GM18499 (cell line): ENCODE results near the gene ANKRD33.

Experiments used
- ATAC-seq: cut with Tn5 transposase; IDR thresholded peaks from one replicate; pipeline ENCODE4 v1.9.1; 2021; ENCODE audit warnings: moderate number of reproducible peaks; ENCODE audit not compliant: insufficient read depth, unreplicated experiment

Gene ANKRD33

DNA sequence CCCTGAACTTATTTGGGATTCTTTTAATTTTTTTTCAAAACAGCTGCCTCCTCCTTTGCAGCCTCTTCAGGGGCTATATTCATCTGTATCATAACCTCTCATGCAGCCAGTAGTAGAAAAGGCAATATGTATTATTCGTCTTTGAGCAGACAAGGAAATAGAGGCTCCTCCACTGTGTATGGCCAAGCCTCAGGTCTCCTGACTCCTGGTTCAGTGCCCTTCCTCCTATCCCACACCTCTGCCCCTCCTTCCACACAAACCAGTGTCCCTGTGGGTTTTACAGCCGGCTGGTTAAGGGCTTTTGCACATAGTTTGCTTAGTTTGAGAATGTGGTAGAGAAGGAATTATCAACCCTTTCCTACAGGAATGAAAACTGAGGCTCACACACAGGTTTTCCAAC lies 10.6 kb downstream of the ANKRD33 start:
- no peak for ATAC-seq

DNA sequence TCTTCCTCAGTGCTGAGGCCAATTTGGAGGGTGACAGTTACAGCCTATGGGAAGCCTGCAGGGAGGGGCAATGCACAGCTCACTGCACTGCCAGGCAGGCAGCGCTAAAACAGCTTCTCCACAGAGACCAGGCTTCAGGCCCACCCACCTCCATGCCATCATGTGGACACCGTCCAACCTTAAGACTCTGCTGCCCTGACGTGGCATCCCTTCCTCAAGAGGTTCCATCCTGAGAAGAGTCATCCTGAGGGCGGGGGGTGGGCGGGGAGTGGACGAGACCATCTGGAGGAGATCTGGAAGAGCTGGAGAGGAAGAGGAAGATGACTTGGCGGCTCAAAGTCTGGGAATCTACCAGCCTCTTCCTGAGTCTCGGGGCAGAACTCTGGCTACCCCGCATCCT lies 11.0 kb downstream of the ANKRD33 start:
- no peak for ATAC-seq

DNA sequence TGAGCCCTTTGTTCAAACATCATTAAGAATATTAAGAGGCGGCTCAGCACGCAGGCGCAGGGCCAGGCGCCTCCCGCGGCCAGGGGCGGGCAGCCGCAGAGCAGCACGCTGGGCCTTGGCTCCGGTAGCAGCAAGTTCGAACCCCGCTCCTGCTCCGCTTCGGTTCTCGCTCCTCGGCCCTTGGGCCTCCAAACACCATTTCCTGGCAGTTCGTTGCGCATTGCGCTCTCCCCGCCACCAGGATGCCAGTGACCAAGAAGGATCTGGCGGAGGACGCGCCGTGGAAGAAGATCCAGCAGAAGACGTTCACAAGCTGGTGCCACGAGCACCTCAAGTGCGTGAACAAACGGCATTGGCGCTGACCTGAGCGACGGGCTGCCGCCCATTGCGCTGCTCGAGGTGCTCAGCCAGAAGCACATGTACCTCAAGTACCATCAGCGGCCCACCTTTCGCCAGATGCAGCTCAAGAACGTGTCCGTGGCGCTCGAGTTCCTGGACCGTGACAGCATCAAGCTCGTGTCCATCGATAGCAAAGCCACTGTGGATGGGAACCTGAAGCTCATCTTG lies 12.5 kb downstream of the ANKRD33 start:
- ATAC-seq: no peak

DNA sequence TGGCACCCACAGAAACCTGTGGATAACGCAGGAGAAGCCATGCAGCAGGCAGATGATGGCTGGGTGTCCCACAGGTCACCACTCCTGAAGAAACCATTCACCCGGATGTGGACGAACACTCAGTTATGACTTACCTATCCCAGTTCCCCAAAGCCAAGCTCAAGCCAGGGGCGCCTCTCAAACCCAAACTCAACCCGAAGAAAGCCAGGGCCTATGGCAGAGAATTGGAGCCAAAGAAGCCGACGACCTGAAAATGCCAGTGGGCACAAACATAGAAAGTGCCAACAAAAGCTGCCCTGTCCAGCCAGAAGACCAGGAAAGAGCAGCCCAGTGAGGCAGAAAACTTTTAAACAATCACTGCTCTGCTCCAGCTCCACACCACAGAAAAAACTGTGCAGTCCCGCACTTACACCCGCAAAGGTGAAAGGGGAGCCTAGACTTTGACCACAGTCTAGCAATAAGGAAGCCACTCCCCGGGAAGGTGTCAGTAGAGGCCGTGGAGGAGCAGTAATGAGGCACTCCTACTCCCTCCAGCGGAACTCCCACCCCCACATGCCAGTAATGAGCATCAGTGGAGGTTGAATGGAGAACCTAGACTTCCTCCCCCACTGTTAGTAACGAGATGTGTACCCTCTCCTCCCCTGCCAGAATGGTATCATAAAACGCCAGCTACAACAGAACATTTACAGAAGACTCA lies 13.4 kb downstream of the ANKRD33 start:
- ATAC-seq: no peak

DNA sequence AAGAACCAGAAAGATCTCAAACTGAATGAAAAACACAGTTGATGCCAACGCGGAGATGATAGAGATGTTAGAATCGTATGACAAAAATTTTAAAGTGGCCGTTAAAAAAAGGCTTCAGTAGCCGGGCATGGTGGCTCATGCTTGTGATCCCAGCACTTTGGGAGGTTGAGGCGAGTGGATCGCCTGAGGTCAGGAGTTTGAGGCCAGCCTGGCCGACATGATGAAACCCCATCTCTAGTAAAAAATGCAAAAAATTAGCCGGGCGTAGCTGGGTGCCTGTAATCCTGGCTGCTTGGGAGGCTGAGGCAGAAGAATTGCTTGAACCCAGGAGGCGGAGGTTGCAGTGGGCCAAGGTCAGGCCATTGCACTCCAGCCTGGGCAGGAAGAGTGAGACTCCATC lies 14.0 kb downstream of the ANKRD33 start:
- ATAC-seq: no peak

DNA sequence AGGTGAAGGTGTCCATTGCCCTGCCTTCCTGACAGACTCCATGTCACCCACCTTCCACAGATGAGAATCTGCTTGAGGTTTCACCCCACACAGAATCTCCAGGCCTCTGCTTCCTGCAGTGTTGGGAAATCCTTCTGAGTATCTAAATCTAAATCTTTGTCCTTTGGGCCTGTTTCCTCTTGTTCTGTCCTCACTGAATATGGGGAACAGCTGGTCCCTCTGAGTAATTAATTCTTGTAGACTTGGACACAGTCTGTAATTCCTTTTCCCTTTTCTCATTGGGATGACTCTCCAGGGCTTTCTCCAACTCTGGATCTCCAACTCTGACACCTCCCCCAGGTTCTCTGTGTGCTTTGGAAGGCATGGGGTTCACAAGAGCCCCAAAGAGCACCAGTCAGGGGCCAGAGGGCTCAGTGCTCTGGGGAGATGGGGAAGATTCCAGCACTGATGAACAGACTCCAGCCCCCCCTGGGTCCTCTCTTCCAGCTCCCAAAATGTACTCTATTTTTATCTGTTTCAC lies 17.1 kb downstream of the ANKRD33 start:
- no peak for ATAC-seq

DNA sequence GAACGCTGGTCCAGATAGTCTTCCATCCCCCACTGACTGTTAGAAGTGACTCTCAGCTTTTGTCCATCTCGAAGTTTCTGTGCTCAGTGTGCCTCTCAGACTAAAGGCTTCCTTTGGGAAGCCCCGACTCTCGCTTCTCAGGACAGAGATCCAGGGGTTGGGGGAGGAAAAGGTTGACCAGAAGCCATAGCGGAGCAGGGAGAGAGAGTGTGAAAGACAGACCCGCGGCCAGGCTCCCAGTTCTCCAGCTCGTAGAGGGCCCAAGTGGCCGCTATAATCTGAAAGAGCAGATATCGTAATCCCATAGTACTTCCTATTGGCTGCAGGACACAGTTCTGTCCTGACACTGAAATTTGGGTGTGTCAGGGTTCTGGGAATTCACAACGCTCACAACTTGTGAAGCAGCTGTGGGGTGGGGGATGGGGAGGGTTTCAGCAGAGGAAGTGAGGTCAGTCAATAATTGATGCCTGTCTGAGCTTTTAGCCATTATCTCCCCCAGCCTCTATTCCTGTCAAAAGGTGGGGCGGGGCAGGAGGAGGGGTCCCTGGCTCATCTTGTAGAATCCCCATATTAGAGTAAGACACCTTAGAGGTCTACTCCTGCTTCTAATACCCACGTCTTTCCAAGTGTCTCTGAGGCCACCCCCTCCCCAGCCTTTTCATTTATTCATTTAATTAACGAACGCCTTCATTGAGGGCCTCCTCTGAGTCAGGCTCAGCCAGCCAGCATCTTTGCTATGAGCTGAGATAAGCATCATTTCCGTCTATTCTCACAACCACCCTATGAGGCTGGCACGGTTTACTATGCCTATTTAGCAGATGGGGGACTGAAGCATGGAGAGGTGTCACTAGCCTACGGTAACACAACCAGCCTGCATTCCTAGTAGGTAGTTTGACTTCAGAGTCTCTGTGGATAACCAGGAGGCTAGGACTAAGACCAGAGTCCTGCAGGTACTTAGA lies 17.8 kb downstream of the ANKRD33 start:
- no peak for ATAC-seq

DNA sequence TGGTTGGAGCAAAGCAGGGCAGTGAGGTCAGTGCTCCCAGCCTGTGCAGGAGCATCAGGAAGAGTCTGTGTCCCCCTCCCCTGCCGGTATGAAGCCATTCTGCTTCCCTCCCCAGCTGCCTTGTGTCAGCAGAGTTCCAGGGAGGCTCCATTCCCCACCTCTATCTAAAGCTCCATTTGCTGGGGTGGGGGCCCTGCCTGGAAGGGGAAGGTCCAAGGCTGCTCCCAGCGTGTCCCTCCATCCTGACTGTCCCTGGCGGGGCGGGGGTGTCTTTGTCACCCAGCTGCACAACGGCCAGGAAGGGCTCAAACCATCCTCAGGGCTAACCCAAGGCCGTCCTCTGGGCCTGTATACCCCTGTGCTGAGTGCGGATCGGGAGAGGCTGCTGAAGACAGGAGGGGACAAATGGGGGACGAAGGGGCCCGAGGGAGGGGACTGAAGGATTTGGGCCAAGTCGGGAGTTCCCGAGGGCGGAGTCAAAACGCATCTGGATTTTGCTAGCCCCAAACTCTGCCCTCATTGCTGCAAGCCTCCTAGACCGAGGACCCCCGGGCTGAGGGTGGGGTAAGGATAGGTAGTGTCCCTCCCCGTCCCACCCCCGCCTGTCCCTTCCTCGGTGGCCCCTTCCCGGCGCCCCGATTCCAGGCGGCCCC lies 18.7 kb downstream of the ANKRD33 start:
- ATAC-seq: no peak

DNA sequence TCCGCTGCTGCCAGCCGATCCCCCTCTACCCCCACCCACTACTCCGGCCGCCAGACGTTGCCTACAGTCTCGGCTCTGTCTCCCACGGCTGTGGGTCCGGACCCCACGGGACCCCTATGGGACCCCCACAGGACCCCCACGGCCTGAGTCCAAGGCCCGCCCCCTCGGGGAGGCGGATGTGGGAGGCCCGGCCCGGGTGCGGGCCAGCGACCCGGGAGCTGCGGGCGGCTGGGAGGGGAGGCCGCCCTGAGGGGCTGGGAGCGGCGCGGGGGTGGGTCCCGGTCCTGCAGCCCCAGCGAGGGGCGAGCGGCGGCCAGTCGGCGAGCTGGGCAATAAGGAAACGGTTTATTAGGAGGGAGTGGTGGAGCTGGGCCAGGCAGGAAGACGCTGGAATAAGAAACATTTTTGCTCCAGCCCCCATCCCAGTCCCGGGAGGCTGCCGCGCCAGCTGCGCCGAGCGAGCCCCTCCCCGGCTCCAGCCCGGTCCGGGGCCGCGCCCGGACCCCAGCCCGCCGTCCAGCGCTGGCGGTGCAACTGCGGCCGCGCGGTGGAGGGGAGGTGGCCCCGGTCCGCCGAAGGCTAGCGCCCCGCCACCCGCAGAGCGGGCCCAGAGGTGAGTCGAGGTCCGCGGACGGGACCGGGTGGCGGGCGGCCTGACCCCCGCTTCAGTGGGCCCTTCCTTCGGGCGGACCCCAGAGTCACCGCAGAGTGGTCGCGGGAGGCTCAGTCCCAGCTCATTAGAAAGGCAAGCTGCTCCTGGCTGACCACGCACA lies 19.4 kb downstream of the ANKRD33 start, which contains the start of gene ACVRL1:
Gene ACVRL1, plus strand, starts transcription at position 422 of the 773 bp plus-strand sequence. CDS start 4,971 bp downstream, outside the sequence.
- ATAC-seq: no peak

DNA sequence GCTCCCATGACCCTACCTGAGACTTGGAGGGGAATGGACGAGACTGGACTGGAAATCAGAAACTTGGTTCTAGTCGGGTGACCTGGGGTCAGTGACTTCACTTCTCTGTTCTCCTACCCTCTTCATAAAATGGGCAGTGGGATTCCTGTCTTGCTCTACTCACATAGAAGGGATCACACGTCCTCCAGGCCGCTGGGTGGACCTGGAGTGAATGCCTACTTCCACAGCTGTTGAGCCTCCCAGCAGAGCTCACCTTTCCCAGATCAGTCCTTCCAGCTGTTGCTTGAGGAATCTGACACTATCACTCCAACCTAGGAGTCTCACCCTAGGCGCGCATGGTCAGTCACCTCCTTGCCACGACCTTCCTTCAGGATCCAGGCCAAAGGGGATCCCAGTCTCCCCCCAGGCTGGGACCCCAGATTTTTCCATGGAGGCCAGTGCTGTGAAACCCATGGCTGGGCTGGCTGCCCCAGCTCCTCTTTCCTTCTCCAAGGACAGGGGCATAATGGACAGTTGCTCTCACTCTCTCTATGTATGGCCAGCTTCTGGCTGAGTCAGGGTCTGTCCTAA lies 20.0 kb downstream of the ANKRD33 start:
- no peak for ATAC-seq

DNA sequence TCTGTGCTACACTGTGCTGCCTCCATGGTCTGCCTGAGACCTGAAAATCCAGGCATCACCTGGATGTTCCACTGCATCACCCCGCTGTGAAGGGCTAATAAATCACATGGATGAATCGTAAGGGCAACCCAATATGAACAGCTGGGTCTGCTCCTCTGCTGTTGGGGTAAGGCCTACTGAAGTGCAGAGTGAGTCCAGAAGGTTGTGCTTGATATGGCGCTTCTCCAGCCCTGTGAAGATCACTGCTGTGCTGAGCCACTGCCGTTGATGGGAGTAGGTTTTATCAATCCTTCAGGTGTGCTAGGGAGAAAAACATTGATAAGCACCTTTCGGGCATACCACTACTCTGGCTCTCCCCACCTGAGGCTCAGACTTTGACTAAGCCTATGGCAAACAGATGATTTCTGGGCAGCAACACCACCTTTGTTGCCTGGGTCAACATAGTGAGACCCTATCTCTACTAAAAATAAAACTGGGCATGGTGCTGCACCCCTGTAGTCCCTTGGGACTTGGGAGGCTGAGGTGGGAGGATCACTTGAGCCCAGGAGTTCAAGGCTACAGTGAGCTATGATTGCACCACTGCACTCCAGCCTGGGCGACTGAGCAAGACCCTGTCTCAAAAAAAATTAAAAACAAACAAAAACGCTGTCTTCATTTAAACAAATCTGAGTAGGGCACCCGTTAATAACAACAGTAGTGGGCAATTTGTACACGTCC lies 21.1 kb downstream of the ANKRD33 start:
- no peak for ATAC-seq

DNA sequence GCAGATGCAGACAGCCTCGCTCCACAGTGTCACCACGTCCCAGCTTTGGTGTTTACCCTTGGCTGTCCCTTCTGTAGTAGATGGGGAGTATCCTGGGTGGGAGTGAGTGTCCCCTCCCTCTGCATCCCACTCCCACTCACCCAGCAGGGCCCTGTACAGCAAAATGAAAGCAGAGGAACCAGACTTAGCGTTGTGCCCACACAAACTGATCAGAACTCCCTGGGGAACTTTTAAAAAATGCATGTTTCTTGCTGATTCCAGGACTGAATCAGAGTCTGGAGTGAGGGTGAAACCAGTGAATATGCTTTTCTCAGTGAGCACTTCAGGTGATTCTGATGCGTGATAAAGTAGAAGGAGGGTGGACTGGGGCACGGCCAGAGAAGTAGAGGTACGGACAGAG lies 22.3 kb downstream of the ANKRD33 start:
- no peak for ATAC-seq

DNA sequence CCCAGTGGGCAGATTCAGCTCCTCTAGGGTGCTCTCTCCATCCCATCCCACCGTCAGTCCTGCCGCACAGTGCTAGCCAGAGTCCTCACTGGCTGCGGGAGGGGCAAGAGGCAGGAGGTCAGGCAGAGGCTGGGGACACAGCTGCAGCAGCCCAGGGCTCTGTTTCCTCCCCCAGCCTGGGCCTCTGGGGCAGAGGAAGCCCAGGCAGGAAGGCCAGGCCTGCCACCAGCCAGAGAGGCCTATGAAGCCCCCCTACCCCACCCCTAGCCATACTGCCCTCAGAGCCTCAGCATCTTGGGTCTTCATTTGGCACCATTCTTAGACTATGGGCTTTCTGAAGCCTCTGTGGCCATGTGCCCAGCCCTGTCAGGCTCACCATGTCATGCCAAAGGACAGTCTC lies 22.8 kb downstream of the ANKRD33 start:
- no peak for ATAC-seq

DNA sequence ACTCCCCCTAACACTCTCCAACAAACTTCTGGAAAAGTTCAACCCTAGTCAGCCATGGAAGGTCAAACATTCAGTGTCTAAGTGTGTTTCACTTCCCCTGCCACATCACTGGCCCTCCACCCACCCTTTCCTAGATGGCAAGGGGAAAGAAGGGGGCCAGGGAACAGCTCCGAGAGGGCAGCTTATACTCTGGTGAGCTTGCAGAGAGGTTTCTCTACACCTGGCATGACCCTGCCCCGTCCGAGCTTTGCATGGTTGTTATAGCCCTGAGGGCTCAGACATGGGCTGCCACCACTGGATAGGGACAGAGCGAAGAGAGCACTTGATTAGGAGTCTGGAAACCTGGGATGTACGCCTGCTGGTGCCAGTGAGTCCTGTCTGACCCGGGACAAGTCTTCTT lies 23.4 kb downstream of the ANKRD33 start:
- no peak for ATAC-seq

DNA sequence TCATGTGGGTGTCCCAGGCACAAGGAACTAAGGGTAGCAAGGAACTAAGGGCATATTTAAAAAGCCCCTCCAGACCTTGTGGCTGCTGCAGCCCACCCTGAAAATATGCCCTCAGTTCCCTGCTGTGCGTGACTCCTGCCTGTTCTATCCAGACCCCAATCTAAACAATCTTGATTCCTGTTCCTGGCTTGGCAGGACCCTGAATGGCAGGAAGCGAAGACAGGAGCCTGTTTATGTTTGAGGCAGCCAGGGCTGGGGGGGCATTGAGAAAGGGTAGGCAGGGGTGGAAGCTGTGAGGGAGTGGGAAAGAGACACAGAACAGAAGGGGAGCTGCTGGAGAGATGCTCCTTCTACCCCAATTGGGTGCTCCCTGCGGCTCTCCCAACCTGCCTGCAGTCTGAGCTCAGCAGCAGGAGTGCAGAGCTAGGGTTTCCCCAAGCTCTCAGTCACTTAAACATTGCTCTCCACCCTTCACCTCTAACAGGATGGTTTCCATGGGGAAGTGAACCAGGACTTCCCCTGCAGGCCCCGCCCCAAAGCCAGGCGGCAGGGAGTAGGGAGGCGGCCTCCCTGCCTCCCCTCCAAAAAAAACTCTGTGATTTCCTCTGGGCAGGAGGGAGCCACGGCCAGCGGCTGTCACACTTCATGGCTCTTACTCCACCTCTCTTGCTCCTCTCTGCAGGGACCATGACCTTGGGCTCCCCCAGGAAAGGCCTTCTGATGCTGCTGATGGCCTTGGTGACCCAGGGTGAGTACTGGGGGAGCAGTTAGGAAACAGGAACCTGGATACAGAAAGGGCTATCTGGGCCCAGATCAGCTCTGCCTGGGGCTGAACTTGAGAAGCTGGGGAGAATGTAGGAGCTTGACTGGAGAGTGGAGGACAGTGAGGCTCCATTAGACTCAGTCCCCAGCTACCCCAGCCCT lies 24.1 kb downstream of the ANKRD33 start:
- no peak for ATAC-seq

DNA sequence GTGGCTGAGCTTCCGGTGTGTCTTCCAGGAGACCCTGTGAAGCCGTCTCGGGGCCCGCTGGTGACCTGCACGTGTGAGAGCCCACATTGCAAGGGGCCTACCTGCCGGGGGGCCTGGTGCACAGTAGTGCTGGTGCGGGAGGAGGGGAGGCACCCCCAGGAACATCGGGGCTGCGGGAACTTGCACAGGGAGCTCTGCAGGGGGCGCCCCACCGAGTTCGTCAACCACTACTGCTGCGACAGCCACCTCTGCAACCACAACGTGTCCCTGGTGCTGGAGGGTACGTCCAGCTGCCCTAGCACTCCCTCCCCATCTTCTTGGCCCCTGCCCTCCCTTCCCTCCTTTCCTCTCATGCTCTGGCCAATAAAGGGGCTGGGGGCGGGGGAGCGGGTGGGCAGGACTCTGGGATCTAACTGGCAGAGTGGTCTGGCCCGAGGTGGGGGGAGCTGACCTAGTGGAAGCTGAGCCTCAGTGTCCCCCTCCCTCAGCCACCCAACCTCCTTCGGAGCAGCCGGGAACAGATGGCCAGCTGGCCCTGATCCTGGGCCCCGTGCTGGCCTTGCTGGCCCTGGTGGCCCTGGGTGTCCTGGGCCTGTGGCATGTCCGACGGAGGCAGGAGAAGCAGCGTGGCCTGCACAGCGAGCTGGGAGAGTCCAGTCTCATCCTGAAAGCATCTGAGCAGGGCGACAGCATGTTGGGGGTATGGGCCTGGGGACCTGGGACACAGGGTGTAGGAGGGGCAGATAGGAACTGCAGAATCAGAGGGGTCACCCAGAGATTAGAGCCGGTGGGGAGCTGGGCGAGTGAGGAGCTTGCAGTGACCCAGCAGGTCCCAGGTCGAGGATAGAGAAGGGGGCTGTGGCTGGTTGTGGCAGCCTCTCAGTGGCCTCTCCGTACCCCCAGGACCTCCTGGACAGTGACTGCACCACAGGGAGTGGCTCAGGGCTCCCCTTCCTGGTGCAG lies 25.4 kb downstream of the ANKRD33 start:
- no peak for ATAC-seq
